ENCODE measurements around the gene ABRAXAS1. TPM values are rescaled to one million over a fixed set of nuclear protein-coding genes. Genes with fewer than 3 reads are reported as not detected.

ABRAXAS1 gene
- total and polyA plus RNA-seq, 10 of the 15 experiments (the other 5 are each of a cell fraction or from before 2014, with no cell fraction given), result 2.2 to 9.7 (median 5.8) TPM

DNA sequence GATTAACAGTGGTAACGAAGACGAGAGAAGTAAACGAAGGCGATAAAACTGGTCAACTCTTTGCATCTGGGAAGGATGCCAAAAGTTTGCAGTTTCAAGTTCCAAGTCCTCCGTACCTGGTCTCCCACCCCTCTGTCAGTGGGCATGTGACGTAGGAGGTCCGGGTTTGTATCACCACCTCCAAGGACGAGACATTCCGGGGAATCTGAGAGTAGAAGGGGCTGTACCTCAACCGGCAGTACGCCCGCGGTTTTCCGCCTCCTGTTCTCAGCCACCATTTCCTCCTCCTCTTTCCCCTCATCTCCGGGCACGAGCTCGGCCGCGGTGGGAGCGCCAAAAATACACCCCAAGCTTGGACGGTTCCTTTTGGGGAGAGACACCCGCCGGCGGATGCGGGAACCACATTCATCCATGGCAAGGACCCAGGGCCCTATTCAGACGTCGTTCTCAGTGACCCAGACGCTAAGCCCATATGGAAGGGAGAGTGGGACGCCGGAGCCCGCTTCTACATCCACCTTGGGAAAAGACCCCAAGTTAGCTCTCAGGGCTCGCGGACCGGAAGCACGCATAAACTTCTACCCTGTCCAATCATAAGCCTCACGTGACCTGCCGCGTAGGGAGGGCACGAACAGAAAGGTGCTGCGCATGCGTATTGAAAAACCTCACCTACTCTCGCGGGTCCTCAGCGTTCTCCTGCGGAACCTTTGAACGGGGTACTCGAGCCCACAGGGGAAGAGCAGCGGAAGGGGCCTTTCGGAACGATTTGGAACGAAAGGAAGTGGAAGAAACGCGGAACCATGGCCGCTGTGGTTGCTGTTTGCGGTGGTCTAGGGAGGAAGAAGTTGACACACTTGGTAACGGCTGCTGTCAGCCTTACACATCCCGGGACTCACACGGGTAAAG, 29.4 kb downstream of the ABRAXAS1 start, which contains the start of the genes HELQ and MRPS18C (continued):
- TF ChIP-seq, protein P1, sequence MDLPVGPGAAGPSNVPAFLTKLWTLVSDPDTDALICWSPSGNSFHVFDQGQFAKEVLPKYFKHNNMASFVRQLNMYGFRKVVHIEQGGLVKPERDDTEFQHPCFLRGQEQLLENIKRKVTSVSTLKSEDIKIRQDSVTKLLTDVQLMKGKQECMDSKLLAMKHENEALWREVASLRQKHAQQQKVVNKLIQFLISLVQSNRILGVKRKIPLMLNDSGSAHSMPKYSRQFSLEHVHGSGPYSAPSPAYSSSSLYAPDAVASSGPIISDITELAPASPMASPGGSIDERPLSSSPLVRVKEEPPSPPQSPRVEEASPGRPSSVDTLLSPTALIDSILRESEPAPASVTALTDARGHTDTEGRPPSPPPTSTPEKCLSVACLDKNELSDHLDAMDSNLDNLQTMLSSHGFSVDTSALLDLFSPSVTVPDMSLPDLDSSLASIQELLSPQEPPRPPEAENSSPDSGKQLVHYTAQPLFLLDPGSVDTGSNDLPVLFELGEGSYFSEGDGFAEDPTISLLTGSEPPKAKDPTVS (IDR thresholded peaks at IDR 0.05; ENCODE audit: low read depth, low read length), result peak; percentile 81
- TF ChIP-seq BMI1 (IDR thresholded peaks at IDR 0.05; ENCODE audit: borderline replicate concordance) (no peak), HDAC2 (IDR thresholded peaks at IDR 0.05) (no peak), STAT3 (IDR thresholded peaks at IDR 0.05; ENCODE audit: low read depth, low read length) (0 out of 2 replicates have a peak, but pooled peaks have one; percentile 71), FOS (IDR thresholded peaks at IDR 0.05; ENCODE audit: borderline replicate concordance, extremely low read depth, insufficient read length) (no peak), ZNF622 (IDR thresholded peaks at IDR 0.05) (no peak), PAX5 (IDR thresholded peaks at IDR 0.05; ENCODE audit: borderline replicate concordance, low read depth, low read length) (peak; percentile 76; the same call in 1 of the 2 replicates), CHD4 (IDR thresholded peaks at IDR 0.05) (no peak), GATAD2B (conservative IDR thresholded peaks at IDR 0.05; ENCODE audit: low read depth) (no peak), MYC (IDR thresholded peaks at IDR 0.05; ENCODE audit: insufficient read depth, insufficient read length, insufficient replicate concordance, low read length, severe bottlenecking) (no peak), POU2F2 (IDR thresholded peaks at IDR 0.05; ENCODE audit: borderline replicate concordance, low read depth, low read length) (peak; percentile 86; the same call in 2 of the 3 replicates), CEBPB (IDR thresholded peaks at IDR 0.05; ENCODE audit: borderline replicate concordance in 1 of 2, low read depth in 2 of 2, low read length in 2 of 2) (no peak)
- TF ChIP-seq, protein P2, sequence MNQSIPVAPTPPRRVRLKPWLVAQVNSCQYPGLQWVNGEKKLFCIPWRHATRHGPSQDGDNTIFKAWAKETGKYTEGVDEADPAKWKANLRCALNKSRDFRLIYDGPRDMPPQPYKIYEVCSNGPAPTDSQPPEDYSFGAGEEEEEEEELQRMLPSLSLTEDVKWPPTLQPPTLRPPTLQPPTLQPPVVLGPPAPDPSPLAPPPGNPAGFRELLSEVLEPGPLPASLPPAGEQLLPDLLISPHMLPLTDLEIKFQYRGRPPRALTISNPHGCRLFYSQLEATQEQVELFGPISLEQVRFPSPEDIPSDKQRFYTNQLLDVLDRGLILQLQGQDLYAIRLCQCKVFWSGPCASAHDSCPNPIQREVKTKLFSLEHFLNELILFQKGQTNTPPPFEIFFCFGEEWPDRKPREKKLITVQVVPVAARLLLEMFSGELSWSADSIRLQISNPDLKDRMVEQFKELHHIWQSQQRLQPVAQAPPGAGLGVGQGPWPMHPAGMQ (IDR thresholded peaks at IDR 0.05; ENCODE audit: borderline replicate concordance), result peak; percentile 89
- TF ChIP-seq, protein P3, sequence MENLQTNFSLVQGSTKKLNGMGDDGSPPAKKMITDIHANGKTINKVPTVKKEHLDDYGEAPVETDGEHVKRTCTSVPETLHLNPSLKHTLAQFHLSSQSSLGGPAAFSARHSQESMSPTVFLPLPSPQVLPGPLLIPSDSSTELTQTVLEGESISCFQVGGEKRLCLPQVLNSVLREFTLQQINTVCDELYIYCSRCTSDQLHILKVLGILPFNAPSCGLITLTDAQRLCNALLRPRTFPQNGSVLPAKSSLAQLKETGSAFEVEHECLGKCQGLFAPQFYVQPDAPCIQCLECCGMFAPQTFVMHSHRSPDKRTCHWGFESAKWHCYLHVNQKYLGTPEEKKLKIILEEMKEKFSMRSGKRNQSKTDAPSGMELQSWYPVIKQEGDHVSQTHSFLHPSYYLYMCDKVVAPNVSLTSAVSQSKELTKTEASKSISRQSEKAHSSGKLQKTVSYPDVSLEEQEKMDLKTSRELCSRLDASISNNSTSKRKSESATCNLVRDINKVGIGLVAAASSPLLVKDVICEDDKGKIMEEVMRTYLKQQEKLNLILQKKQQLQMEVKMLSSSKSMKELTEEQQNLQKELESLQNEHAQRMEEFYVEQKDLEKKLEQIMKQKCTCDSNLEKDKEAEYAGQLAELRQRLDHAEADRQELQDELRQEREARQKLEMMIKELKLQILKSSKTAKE (IDR thresholded peaks at IDR 0.05; ENCODE audit: low read depth, poor library complexity, severe bottlenecking), result peak; percentile 25
- TF ChIP-seq, protein P4, sequence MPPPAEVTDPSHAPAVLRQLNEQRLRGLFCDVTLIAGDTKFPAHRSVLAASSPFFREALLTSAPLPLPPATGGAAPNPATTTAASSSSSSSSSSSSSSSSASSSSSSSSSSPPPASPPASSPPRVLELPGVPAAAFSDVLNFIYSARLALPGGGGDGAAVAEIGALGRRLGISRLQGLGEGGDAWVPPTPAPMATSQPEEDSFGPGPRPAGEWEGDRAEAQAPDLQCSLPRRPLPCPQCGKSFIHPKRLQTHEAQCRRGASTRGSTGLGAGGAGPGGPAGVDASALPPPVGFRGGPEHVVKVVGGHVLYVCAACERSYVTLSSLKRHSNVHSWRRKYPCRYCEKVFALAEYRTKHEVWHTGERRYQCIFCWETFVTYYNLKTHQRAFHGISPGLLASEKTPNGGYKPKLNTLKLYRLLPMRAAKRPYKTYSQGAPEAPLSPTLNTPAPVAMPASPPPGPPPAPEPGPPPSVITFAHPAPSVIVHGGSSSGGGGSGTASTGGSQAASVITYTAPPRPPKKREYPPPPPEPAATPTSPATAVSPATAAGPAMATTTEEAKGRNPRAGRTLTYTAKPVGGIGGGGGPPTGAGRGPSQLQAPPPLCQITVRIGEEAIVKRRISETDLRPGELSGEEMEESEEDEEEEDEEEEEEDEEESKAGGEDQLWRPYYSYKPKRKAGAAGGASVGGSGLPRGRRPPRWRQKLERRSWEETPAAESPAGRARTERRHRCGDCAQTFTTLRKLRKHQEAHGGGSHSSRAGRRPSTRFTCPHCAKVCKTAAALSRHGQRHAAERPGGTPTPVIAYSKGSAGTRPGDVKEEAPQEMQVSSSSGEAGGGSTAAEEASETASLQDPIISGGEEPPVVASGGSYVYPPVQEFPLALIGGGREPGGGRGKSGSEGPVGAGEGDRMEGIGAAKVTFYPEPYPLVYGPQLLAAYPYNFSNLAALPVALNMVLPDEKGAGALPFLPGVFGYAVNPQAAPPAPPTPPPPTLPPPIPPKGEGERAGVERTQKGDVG (CRISPR knock-in tag; IDR thresholded peaks at IDR 0.05), result 0 out of 2 replicates have a peak, but pooled peaks have one; percentile 77
- TF ChIP-seq, protein P5, sequence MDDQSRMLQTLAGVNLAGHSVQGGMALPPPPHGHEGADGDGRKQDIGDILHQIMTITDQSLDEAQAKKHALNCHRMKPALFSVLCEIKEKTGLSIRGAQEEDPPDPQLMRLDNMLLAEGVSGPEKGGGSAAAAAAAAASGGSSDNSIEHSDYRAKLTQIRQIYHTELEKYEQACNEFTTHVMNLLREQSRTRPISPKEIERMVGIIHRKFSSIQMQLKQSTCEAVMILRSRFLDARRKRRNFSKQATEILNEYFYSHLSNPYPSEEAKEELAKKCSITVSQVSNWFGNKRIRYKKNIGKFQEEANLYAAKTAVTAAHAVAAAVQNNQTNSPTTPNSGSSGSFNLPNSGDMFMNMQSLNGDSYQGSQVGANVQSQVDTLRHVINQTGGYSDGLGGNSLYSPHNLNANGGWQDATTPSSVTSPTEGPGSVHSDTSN (IDR thresholded peaks at IDR 0.05; ENCODE audit: insufficient replicate concordance, low read depth, low read length), result no peak
- TF ChIP-seq, protein P6, sequence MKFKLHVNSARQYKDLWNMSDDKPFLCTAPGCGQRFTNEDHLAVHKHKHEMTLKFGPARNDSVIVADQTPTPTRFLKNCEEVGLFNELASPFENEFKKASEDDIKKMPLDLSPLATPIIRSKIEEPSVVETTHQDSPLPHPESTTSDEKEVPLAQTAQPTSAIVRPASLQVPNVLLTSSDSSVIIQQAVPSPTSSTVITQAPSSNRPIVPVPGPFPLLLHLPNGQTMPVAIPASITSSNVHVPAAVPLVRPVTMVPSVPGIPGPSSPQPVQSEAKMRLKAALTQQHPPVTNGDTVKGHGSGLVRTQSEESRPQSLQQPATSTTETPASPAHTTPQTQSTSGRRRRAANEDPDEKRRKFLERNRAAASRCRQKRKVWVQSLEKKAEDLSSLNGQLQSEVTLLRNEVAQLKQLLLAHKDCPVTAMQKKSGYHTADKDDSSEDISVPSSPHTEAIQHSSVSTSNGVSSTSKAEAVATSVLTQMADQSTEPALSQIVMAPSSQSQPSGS (IDR thresholded peaks at IDR 0.05; ENCODE audit: low read length), result peak; percentile 75
